Natural killer cell (primary cell): ENCODE measurements around the gene RAP2B. TPM values are rescaled to one million over a fixed set of nuclear protein-coding genes. Genes with fewer than 3 reads are reported as not detected.
A peak's percentile ranks its signal among the peaks of the same experiment; 100 is the strongest.

Experiments used
- ATAC-seq, 3 donors: fragments of 150-1000 bp in 2 of 3; fragments of 200-7000 bp in 1 of 3; cut with Tn5 transposase; 1 replicate in 1 of 3; 2 replicates in 2 of 3; pipeline ENCODE4 v1.10.0; 2021; ENCODE audit warnings: mild to moderate bottlenecking in 2 of 3, moderate library complexity in 2 of 3
- DNase-seq, 2 donors: peaks; one replicate each; pipeline versions ENCODE4 v3.0.0 to v3.0.0-alpha.2; 2013 to 2021; ENCODE audit warnings: mixed read lengths in 1 of 2
- H3K27ac ChIP-seq: one replicate; pipeline ENCODE4 v1.5.1; 2013; ENCODE audit warnings: mild to moderate bottlenecking, low read length
- H3K27me3 ChIP-seq: one replicate; pipeline ENCODE4 v1.6.1; 2013; ENCODE audit warnings: low read length; ENCODE audit not compliant: control insufficient read depth, insufficient read depth
- H3K36me3 ChIP-seq: one replicate; pipeline ENCODE4 v1.6.1; 2013; ENCODE audit warnings: low read length; ENCODE audit not compliant: control insufficient read depth, insufficient read depth
- H3K4me1 ChIP-seq: one replicate; pipeline ENCODE4 v1.6.1; 2013; ENCODE audit warnings: low read length; ENCODE audit not compliant: control insufficient read depth, insufficient read depth
- H3K4me3 ChIP-seq: one replicate; pipeline ENCODE4 v1.5.1; 2013; ENCODE audit warnings: low read length
- H3K9me3 ChIP-seq: one replicate; pipeline ENCODE4 v1.6.1; 2013; ENCODE audit warnings: low read length; ENCODE audit not compliant: control insufficient read depth, insufficient read depth
- H3K27ac Mint-ChIP-seq, 2 donors: one replicate each; pipeline ENCODE4 v1.8.0; 2022; ENCODE audit warnings: mild to moderate bottlenecking in 2 of 2, mixed read lengths in 2 of 2, moderate library complexity in 1 of 2
- H3K27me3 Mint-ChIP-seq, 2 donors: one replicate each; pipeline ENCODE4 v1.8.0; 2022; ENCODE audit warnings: low read depth in 2 of 2, mixed read lengths in 2 of 2
- H3K36me3 Mint-ChIP-seq: one replicate; pipeline ENCODE4 v1.8.0; 2022; ENCODE audit warnings: mixed read lengths
- H3K4me1 Mint-ChIP-seq, 2 donors: one replicate each; pipeline ENCODE4 v1.8.0; 2022; ENCODE audit warnings: mixed read lengths in 2 of 2
- H3K4me3 Mint-ChIP-seq: one replicate; pipeline ENCODE4 v1.8.0; 2022; ENCODE audit warnings: mild to moderate bottlenecking, moderate library complexity, mixed read lengths
- H3K9me3 Mint-ChIP-seq, 2 donors: one replicate each; pipeline ENCODE4 v1.8.0; 2022; ENCODE audit warnings: mixed read lengths in 2 of 2
- WGBS: methylation state at CpG from one replicate; pipeline ENCODE4 v1.1.7; 2013; ENCODE audit warnings: missing lambda C conversion rate; ENCODE audit not compliant: insufficient coverage; 5-methylcytosine and 5-hydroxymethylcytosine counted together
- intact Hi-C: fragments of 100-400 bp; cut with micrococcal nuclease; formaldehyde crosslinking; loops from one replicate; pipeline ENCODE4 v1.14.2; 2022
- total RNA-seq, 4 donors: library from RNA; stranded (reverse); fragments of 120-200 nt in 1 of 4; gene quantifications; one replicate each; pipeline versions ENCODE4 v1.2.3 to v1.2.4, GENCODE V29; 2013 to 2022
- TF ChIP-seq, protein P1 (sequence below): fragments of 200-600 bp; IDR thresholded peaks from one replicate; pipeline ENCODE4 v1.8.0; 2022; ENCODE audit warnings: antibody characterized with exemption

Gene RAP2B
- total RNA-seq, 3 donors from 2014 or later (not counting 1 experiment from before 2014, with no cell fraction given) = 34.8 to 41.7 (median 38.1) TPM

DNA sequence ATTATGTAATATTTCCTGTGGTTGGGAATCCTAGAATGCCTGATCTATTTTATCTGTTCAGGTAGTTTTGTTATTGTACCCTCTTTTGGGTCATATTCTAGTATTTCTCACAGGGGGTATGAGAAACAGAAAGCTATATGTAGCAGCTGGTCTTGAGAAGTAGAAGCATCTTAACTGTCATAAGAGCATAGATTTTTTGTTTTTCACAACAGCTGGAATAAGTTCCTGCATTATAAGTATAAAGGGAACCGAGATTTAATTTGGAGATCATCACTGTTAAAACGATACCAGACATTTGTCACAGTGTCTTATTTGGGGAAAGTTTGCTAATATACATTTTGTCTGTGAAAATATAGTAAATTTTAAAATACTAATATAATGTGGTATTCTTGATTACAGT is 4.8 kb downstream of the RAP2B start:
- no peaks in the 10 kb centered on the region for H3K9me3 Mint-ChIP-seq
- no peaks in the 10 kb centered on the region for H3K9me3 ChIP-seq
- H3K36me3 ChIP-seq = peaks cover 17% of the 10 kb centered on the region
- no peaks in the 10 kb centered on the region for H3K36me3 Mint-ChIP-seq
- H3K4me3 ChIP-seq = peak overlapping the region; percentile 42
- intact Hi-C loops = loop anchor here (2.0 to 10.0 kb wide), 5 partner anchors 26 to 278 kb away; no protein-coding TSS in a partner anchor
- no peaks in the 10 kb centered on the region for H3K27me3 ChIP-seq
- peak overlapping the region; percentile 75 for H3K27ac ChIP-seq
- ATAC-seq (no peak), DNase-seq (no peak)
- WGBS = 83% methylated on average over 2 of the region's 2 CpGs
- peaks cover 68 to 72% of the 10 kb centered on the region in 2 donors for H3K4me1 Mint-ChIP-seq
- peak overlapping the region; percentile 98 for H3K4me3 Mint-ChIP-seq
- TF ChIP-seq, protein P1, sequence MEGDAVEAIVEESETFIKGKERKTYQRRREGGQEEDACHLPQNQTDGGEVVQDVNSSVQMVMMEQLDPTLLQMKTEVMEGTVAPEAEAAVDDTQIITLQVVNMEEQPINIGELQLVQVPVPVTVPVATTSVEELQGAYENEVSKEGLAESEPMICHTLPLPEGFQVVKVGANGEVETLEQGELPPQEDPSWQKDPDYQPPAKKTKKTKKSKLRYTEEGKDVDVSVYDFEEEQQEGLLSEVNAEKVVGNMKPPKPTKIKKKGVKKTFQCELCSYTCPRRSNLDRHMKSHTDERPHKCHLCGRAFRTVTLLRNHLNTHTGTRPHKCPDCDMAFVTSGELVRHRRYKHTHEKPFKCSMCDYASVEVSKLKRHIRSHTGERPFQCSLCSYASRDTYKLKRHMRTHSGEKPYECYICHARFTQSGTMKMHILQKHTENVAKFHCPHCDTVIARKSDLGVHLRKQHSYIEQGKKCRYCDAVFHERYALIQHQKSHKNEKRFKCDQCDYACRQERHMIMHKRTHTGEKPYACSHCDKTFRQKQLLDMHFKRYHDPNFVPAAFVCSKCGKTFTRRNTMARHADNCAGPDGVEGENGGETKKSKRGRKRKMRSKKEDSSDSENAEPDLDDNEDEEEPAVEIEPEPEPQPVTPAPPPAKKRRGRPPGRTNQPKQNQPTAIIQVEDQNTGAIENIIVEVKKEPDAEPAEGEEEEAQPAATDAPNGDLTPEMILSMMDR = no peak
- H3K4me1 ChIP-seq = peaks cover 7% of the 10 kb centered on the region
- H3K27me3 Mint-ChIP-seq = no peaks in the 10 kb centered on the region
- H3K27ac Mint-ChIP-seq = peak overlapping the region; percentile 89 to 92

DNA sequence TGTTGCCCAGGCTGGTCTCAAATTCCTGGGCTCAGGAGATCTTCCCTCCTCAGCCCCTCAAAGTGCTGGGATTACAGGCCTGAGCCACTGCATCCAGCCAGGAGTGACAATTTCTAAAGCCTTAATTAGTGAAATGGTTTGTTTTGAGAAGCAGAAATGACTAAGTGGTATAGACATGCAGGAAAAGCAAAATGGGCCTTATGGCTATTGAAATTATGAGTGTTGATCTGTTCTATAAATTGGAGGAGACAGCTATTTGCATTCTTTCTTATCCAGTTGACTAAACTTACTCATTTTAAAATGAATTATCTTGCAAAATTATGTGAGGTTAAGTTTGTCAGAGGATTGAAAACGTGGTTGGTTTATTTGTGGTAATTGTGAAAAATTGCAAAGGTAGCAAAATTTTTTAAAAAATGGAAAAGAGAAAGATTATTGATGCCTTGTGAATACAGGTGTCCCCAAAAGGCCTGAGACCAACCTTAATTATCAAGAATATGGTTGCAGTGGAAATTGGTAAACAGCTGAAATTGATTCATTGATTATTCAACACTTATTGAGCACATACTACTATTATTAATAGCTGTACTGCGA is 7.9 kb downstream of the RAP2B start:
- intact Hi-C loops = loop anchor here (5.0 to 10.0 kb wide), 2 partner anchors 117 to 275 kb away; no protein-coding TSS in a partner anchor
- Mint-ChIP-seq H3K27me3 (no peaks in the 10 kb centered on the region), H3K9me3 (no peaks in the 10 kb centered on the region), H3K36me3 (no peaks in the 10 kb centered on the region), H3K4me3 (peak overlapping the region; percentile 35), H3K4me1 (peaks cover 61 to 67% of the 10 kb centered on the region in 2 donors), H3K27ac (peak overlapping the region; percentile 67 to 79)
- ATAC-seq = no peak
- Histone ChIP-seq H3K27ac (peak overlapping the region; percentile 20), H3K36me3 (peaks cover 17% of the 10 kb centered on the region), H3K4me1 (peaks cover 17% of the 10 kb centered on the region), H3K27me3 (no peaks in the 10 kb centered on the region), H3K4me3 (no peak overlapping the region), H3K9me3 (no peaks in the 10 kb centered on the region)
- TF ChIP-seq, protein P1 = no peak
- no peak for DNase-seq
- 75% methylated on average over 1 of the region's 2 CpGs for WGBS

DNA sequence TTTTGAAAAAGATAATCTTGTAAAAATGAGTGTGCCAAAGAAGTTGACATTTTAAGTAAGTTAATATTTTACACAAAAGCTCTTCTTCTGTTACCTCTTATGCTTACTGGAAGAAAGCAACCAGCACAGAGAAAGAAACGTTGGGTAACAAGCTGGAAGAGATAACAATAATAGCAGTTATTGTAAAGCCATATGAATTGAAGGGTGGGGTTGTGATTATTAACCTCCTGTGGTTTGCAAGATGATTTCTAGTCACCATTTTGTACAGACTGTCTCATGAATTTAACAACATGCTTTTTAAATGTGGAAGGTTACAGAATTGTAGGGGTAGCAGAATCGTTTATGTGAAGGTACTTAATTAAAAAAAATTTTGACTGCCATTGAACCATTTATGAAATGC is 9.2 kb downstream of the RAP2B start:
- ATAC-seq (no peak), DNase-seq (no peak)
- Histone ChIP-seq H3K4me1 (peaks cover 14% of the 10 kb centered on the region), H3K27ac (no peak overlapping the region), H3K4me3 (no peak overlapping the region), H3K36me3 (peaks cover 17% of the 10 kb centered on the region), H3K9me3 (no peaks in the 10 kb centered on the region), H3K27me3 (no peaks in the 10 kb centered on the region)
- no peaks in the 10 kb centered on the region for H3K9me3 Mint-ChIP-seq
- 63% methylated on average over 2 of the region's 2 CpGs for WGBS
- peaks cover 54 to 59% of the 10 kb centered on the region in 2 donors for H3K4me1 Mint-ChIP-seq
- TF ChIP-seq, protein P1 = no peak
- intact Hi-C loops = no loop called here
- no peaks in the 10 kb centered on the region for H3K36me3 Mint-ChIP-seq
- peak overlapping the region; percentile 67 to 79 for H3K27ac Mint-ChIP-seq
- peak overlapping the region; percentile 9 for H3K4me3 Mint-ChIP-seq
- no peaks in the 10 kb centered on the region for H3K27me3 Mint-ChIP-seq

DNA sequence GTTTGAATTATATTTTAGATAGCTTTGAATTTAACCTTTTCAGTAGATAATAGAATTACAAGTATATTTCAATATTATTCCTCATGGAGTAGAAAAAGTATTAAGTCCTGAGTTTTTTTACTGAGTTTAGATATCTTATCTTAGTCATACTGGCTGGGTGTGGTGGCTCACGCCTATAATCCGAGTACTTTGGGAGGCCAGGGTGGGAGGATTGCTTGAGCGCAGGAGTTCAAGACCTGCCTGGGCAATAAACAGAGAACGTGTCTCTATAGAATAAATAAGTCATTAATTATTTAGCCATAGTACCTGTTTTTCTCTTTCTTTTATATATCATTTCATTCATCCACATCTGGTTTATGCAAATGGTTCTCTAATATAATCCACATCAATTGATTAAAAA is 9.9 kb downstream of the RAP2B start:
- ATAC-seq (no peak), DNase-seq (no peak)
- peak overlapping the region; percentile 67 to 69 for H3K27ac Mint-ChIP-seq
- H3K36me3 ChIP-seq = peaks cover 15% of the 10 kb centered on the region
- intact Hi-C loops = no loop called here
- no peaks in the 10 kb centered on the region for H3K9me3 ChIP-seq
- H3K4me3 Mint-ChIP-seq = no peak overlapping the region
- no peaks in the 10 kb centered on the region for H3K27me3 ChIP-seq
- 100% methylated on average over 2 of the region's 4 CpGs for WGBS
- H3K27ac ChIP-seq = no peak overlapping the region
- no peaks in the 10 kb centered on the region for H3K36me3 Mint-ChIP-seq
- H3K4me3 ChIP-seq = no peak overlapping the region
- no peaks in the 10 kb centered on the region for H3K9me3 Mint-ChIP-seq
- peaks cover 14% of the 10 kb centered on the region for H3K4me1 ChIP-seq
- H3K27me3 Mint-ChIP-seq = no peaks in the 10 kb centered on the region
- TF ChIP-seq, protein P1 = no peak
- peaks cover 47 to 52% of the 10 kb centered on the region in 2 donors for H3K4me1 Mint-ChIP-seq
